ENCODE data around the gene CLTB.

GRCh38 chr5:176384366-176384930 lies 31.9 kb downstream of the CLTB start:
- TF ChIP-seq POLR2A (IDR thresholded peaks at IDR 0.05) (no peak), CTCF (IDR thresholded peaks at IDR 0.05) (no peak)
